ENCODE measurements around the gene HAAO.

Gene HAAO

DNA sequence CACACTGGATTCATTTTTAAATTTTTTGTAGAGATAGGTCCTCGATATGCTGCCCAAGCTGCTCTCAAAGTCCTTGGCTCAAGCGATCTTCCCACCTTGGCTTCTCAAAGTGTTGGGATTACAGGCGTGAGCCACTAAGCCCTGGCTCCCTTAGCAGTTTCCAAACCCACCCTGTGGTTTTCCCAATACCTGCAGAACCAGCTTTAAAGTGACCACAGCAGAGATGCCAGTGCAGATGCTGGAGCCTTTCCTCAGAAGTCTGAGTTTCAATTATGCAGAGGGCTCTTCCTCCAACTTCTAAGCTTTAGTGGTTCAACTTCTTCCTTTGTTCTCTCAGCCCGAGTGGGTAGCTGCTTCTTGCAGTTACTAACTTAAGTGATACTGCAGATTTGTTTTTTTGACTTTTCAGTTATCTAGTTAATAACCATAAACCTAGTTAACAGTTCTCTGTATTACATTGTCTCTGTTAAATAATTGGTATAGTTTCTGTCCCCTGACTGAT is 8.1 kb upstream of the HAAO start:
- in situ Hi-C loops (cut with HindIII; ENCODE audit: low pct_ligation_motif_present, low sequenced_read_pairs): no loop called here
- Histone ChIP-seq H3K4me3 (ENCODE audit: low read depth, low read length) (no peak overlapping the region), H3K27me3 (replicated peaks) (no peaks in the 10 kb centered on the region), H3K36me3 (replicated peaks) (no peaks in the 10 kb centered on the region), H3K27ac (no peak overlapping the region)
- TF ChIP-seq, protein P1, sequence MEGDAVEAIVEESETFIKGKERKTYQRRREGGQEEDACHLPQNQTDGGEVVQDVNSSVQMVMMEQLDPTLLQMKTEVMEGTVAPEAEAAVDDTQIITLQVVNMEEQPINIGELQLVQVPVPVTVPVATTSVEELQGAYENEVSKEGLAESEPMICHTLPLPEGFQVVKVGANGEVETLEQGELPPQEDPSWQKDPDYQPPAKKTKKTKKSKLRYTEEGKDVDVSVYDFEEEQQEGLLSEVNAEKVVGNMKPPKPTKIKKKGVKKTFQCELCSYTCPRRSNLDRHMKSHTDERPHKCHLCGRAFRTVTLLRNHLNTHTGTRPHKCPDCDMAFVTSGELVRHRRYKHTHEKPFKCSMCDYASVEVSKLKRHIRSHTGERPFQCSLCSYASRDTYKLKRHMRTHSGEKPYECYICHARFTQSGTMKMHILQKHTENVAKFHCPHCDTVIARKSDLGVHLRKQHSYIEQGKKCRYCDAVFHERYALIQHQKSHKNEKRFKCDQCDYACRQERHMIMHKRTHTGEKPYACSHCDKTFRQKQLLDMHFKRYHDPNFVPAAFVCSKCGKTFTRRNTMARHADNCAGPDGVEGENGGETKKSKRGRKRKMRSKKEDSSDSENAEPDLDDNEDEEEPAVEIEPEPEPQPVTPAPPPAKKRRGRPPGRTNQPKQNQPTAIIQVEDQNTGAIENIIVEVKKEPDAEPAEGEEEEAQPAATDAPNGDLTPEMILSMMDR (IDR thresholded peaks at IDR 0.05; ENCODE audit: low read depth, low read length, missing control alignments): no peak
- no peak for DNase-seq

DNA sequence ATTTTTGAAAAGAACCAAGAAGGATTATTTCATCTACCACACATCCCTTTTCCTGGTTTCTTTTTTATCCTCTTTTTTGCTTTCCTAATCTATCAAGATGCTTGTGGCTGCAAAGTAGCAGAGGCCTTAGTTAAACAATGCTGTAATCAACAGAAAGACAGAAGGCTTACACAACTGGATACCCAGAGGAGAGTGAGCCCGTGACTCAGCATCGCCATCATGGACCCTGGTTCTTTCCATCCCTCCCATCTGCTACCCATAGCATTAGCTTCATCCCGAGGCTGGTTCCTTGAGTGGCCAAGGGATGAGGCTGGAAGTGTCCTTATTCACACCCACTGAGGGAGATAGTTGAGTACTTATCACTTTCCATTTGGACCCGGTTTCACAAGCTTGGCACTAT is 7.5 kb upstream of the HAAO start:
- Histone ChIP-seq H3K4me3 (ENCODE audit: low read depth, low read length) (no peak overlapping the region), H3K27ac (no peak overlapping the region), H3K27me3 (replicated peaks) (no peaks in the 10 kb centered on the region), H3K36me3 (replicated peaks) (no peaks in the 10 kb centered on the region)
- TF ChIP-seq, protein P1 (IDR thresholded peaks at IDR 0.05; ENCODE audit: low read depth, low read length, missing control alignments): no peak
- in situ Hi-C loops (cut with HindIII; ENCODE audit: low pct_ligation_motif_present, low sequenced_read_pairs): no loop called here
- DNase-seq: no peak

DNA sequence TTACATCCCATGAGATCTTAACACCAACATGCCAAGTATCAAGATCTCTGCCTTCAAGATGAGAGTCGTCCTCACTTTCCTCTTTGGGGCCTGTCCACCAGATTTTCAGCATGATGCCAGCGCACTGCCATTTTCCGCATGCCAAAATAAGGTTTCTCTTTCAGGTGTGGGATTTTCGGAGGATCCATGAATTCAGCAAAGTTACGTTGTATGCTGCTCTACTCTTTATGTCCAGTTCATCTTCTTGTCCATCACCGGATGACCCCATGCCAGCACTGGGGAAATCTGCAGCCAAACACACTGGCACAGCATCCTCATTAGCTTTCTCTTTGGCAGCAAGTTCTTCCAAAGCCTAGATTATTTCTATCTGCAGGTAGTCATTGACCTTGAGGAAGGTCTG is 4.9 kb upstream of the HAAO start:
- no peak overlapping the region for H3K4me3 ChIP-seq (ENCODE audit: low read depth, low read length)
- no peak for DNase-seq
- H3K36me3 ChIP-seq (replicated peaks): no peaks in the 10 kb centered on the region
- peaks cover 3% of the 10 kb centered on the region for H3K27me3 ChIP-seq (replicated peaks)
- TF ChIP-seq, protein P1 (IDR thresholded peaks at IDR 0.05; ENCODE audit: low read depth, low read length, missing control alignments): no peak
- H3K27ac ChIP-seq: no peak overlapping the region
- in situ Hi-C loops (cut with HindIII; ENCODE audit: low pct_ligation_motif_present, low sequenced_read_pairs): no loop called here

DNA sequence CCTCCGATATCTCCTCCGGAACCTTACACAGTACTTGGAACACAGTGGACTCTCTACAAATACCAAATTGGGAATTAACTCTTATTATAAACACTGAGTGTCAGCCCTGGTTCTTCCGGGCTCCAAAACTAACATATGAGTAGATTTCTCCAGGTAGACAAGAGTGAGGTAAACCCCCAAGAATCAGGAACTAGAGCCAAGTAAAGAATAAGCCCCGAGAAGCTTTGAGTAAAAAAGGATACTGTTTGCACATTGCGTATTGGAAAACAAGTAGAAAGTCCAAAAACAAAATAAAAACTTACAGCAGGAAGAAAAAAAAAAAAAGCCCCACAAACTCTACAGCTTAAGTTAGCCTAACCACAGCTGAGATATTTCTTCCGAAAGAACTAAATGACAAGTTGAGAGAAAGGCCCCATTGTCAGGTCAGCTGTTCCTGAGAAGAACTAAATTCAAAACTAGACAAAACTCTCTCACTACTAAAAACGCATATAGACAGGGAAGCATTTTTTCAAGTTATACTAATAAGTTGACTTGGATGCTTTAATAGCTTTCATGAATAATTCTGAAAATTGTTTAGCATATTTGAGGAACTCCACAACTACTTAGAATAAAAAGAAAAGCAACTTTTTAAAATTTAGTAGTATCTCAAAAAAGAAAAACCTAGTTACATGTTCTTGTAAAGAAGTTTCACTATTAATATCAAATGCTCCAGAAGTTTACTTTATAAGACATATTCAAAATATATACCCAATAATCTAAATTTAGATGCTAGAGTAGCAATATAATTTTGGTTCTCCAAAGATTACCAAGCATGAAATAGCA is 4.3 kb upstream of the HAAO start:
- H3K4me3 ChIP-seq (ENCODE audit: low read depth, low read length): no peak overlapping the region

DNA sequence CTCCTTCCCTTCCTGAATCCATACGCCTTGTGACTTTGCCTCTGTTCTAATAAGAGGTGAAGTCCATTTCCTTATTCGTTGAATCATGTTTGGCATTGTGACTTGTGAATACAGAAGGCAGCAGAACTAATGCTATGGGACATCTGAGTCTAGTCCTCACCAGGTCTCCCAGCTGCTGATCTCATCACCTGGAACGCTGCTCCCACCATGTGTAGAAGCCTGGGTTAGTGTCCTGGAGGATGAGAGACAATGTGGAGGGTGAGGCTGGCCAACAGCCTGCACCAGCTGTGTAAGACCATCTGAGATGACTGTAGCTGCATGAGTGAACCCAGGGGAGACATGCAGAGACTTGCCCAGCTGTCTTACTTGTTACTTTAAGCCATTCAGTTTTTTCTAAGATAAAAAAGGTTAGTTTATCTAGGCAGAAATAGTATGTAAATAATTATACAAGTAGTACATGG is 3.5 kb upstream of the HAAO start:
- Histone ChIP-seq H3K36me3 (replicated peaks) (no peaks in the 10 kb centered on the region), H3K4me3 (ENCODE audit: low read depth, low read length) (no peak overlapping the region), H3K27me3 (replicated peaks) (peaks cover 3% of the 10 kb centered on the region), H3K27ac (no peak overlapping the region)
- in situ Hi-C loops (cut with HindIII; ENCODE audit: low pct_ligation_motif_present, low sequenced_read_pairs): no loop called here
- TF ChIP-seq, protein P1 (IDR thresholded peaks at IDR 0.05; ENCODE audit: low read depth, low read length, missing control alignments): no peak
- DNase-seq: no peak

More for the DNA sequence above, 4.3 kb upstream of the HAAO start:
- no peak for DNase-seq
- TF ChIP-seq, protein P1 (IDR thresholded peaks at IDR 0.05; ENCODE audit: low read depth, low read length, missing control alignments): no peak
- in situ Hi-C loops (cut with HindIII; ENCODE audit: low pct_ligation_motif_present, low sequenced_read_pairs): no loop called here
- Histone ChIP-seq H3K27ac (no peak overlapping the region), H3K27me3 (replicated peaks) (peaks cover 3% of the 10 kb centered on the region), H3K36me3 (replicated peaks) (no peaks in the 10 kb centered on the region)

All from brain microvascular endothelial cell (primary cell).